PFSK-1 (cell line): ENCODE results near the gene ANO3.

Experiments used
- POLR2AphosphoS5 ChIP-seq: IDR thresholded peaks from 2 replicates; pipeline ENCODE4 v1.6.1; 2012; ENCODE audit warnings: low read depth, mild to moderate bottlenecking, control low read depth, low read length, moderate library complexity
- SIN3A ChIP-seq: IDR thresholded peaks from 2 replicates; pipeline ENCODE4 v1.6.1; 2012; ENCODE audit warnings: mild to moderate bottlenecking, low read length, moderate library complexity, borderline replicate concordance; ENCODE audit not compliant: insufficient read depth
- TF ChIP-seq, protein P1 (sequence below), 2 experiments: IDR thresholded peaks; 2 replicates each; pipeline versions ENCODE4 v1.6.1 to v1.8.0; 2011 to 2012; ENCODE audit warnings: low read depth in 2 of 2, low read length in 2 of 2, control low read depth in 1 of 2, inconsistent platforms in 1 of 2, mild to moderate bottlenecking in 1 of 2, moderate library complexity in 1 of 2; ENCODE audit not compliant: insufficient read depth in 1 of 2

DNA sequence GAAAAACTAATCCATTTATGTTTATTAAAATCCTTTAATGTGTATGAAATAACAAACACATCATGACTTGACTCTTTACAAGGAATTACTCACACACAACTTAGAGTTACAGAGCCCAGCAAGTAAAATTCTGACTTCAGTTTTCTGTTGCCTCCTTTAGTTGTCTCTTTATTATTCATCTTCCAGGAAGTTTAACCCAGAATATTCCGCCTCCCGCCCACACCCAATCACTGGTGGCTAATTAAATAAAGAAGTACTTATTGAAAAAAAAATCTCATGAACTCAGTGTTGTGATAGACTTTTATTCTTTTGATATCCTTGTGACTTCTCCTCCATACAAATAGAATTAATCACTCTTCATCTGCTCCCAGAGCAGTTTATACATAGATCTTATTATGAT lies 178.2 kb downstream of the ANO3 start:
- TF ChIP-seq, protein P1, sequence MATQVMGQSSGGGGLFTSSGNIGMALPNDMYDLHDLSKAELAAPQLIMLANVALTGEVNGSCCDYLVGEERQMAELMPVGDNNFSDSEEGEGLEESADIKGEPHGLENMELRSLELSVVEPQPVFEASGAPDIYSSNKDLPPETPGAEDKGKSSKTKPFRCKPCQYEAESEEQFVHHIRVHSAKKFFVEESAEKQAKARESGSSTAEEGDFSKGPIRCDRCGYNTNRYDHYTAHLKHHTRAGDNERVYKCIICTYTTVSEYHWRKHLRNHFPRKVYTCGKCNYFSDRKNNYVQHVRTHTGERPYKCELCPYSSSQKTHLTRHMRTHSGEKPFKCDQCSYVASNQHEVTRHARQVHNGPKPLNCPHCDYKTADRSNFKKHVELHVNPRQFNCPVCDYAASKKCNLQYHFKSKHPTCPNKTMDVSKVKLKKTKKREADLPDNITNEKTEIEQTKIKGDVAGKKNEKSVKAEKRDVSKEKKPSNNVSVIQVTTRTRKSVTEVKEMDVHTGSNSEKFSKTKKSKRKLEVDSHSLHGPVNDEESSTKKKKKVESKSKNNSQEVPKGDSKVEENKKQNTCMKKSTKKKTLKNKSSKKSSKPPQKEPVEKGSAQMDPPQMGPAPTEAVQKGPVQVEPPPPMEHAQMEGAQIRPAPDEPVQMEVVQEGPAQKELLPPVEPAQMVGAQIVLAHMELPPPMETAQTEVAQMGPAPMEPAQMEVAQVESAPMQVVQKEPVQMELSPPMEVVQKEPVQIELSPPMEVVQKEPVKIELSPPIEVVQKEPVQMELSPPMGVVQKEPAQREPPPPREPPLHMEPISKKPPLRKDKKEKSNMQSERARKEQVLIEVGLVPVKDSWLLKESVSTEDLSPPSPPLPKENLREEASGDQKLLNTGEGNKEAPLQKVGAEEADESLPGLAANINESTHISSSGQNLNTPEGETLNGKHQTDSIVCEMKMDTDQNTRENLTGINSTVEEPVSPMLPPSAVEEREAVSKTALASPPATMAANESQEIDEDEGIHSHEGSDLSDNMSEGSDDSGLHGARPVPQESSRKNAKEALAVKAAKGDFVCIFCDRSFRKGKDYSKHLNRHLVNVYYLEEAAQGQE (IDR thresholded peaks at IDR 0.05; ENCODE audit: insufficient read depth in 1 of 2, low read depth in 2 of 2, low read length in 2 of 2): no peak
- TF ChIP-seq POLR2AphosphoS5 (no peak), SIN3A (no peak)
